Central memory CD8-positive, alpha-beta T cell (primary cell): ENCODE measurements around the gene SPRED2.

Experiments
- ATAC-seq: fragments of 150-1000 bp; cut with Tn5 transposase; replicated peaks from 2 replicates; pipeline ENCODE4 v1.10.0; 2022; ENCODE audit warnings: mild to moderate bottlenecking, moderate FRiP score, moderate number of reproducible peaks; ENCODE audit not compliant: poor library complexity, severe bottlenecking; ENCODE audit errors: extremely low read depth
- DNase-seq, 2 donors: peaks; one replicate each; pipeline ENCODE4 v3.0.0; 2021; ENCODE audit warnings: low spot score in 2 of 2
- H3K27ac Mint-ChIP-seq: one replicate; pipeline ENCODE4 v1.8.0; 2022; ENCODE audit warnings: low read depth, mild to moderate bottlenecking, moderate library complexity, mixed read lengths
- H3K27me3 Mint-ChIP-seq: one replicate; pipeline ENCODE4 v1.8.0; 2022; ENCODE audit warnings: mixed read lengths
- H3K36me3 Mint-ChIP-seq: one replicate; pipeline ENCODE4 v1.8.0; 2022; ENCODE audit warnings: mild to moderate bottlenecking, moderate library complexity, mixed read lengths; ENCODE audit not compliant: insufficient read depth
- H3K4me1 Mint-ChIP-seq: one replicate; pipeline ENCODE4 v1.8.0; 2022; ENCODE audit warnings: mixed read lengths
- H3K4me3 Mint-ChIP-seq: one replicate; pipeline ENCODE4 v1.8.0; 2022; ENCODE audit warnings: mild to moderate bottlenecking, moderate library complexity, mixed read lengths
- H3K9me3 Mint-ChIP-seq: one replicate; pipeline ENCODE4 v1.8.0; 2022; ENCODE audit warnings: mixed read lengths

The SPRED2 gene

DNA sequence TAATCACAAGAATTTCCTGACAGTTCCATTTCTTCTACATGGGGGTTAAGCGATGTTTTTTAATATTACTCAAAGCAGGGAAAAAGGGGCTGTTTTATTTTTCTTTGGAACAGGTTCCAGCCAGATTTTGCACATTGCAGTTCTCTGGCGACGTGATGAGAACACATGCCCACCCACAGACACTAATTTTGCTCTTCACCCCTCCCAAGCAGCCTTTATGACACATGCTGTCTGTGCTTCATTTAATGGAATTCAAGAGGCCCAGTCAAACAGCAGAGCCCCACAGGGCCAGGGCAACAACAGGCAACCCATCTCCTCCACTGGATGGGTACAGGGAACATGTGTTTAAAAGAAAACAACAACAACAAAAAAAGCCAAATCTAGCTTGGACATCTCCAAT lies 70.8 kb downstream of the SPRED2 start:
- Mint-ChIP-seq H3K27ac (peak overlapping the region; percentile 76), H3K36me3 (no peaks in the 10 kb centered on the region), H3K27me3 (no peaks in the 10 kb centered on the region), H3K4me3 (no peak overlapping the region), H3K9me3 (no peaks in the 10 kb centered on the region), H3K4me1 (no peaks in the 10 kb centered on the region)
- DNase-seq (no peak), ATAC-seq (no peak)

DNA sequence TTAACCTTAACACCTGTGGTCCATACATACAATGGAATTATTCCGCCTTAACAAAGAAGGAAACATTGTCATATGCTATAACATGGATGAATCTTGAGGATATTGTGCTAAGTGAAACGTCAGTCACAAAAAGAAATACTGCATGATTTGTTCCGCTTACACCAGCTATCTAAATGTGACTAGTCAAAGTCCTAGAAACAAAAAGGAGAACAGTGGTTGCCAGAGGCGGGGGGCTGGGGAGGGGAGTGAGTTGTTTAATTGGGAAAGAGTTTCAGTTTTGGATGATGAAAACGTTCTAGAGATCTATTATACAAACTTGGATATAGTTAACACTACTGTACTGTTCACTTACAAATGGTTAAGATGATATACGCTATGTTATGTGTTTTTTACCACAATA lies 72.0 kb downstream of the SPRED2 start:
- Mint-ChIP-seq H3K27me3 (no peaks in the 10 kb centered on the region), H3K9me3 (no peaks in the 10 kb centered on the region), H3K4me3 (no peak overlapping the region), H3K4me1 (no peaks in the 10 kb centered on the region), H3K36me3 (no peaks in the 10 kb centered on the region), H3K27ac (no peak overlapping the region)
- ATAC-seq, result no peak
- DNase-seq, result no peak

DNA sequence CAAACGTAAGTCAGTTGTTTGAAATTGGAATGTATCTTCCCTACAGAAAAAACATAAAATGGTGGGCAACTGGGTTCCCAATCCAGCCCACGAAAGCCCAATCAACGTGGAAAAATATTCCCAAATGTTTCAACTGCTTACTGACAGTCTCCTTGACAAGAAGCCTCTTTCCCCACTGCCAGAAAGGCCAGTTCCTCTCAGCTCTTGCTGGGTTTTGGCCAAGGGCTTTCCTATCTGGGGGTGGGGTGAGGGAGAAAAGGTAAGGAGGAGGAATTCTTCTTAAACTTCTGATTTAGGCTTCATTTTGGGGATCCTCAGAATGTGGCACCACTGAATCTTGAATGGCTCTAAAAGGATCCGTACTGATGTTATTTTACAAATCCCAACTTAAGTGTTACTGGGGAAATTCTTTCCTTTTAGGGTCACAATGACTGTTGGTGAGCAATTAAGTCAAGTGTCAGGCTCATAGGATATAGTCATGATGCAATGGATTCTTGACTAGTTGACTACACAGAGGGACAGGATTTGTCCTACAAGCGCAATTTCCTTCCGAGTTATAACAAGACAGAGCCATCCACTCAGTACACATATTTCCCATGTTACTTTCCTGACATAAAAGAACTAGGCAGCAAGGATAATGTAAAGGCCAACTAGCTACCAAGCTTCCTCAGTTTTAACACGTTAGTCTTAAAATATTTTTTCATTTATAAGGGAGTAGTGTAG lies 73.6 kb downstream of the SPRED2 start:
- no peaks in the 10 kb centered on the region for H3K9me3 Mint-ChIP-seq
- no peak overlapping the region for H3K27ac Mint-ChIP-seq
- H3K4me3 Mint-ChIP-seq, result no peak overlapping the region
- no peaks in the 10 kb centered on the region for H3K36me3 Mint-ChIP-seq
- ATAC-seq (no peak), DNase-seq (no peak)
- H3K27me3 Mint-ChIP-seq, result no peaks in the 10 kb centered on the region
- no peaks in the 10 kb centered on the region for H3K4me1 Mint-ChIP-seq

DNA sequence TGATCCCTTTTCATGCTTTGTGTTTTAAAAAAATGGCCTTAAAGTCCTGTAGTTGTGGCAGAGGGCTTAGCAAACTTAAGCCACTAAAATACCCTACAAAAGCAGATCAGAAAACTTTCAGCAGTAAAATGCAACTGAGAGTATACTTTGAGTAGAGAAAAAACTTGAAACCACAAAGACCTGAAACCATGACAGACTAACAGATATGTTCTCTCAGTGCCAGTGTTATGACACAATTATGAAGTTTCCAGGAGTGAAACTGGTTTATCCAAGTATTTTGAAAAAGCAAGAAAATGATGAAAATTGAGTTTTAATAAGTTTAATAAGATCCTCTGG lies 74.5 kb downstream of the SPRED2 start:
- H3K27ac Mint-ChIP-seq, result no peak overlapping the region
- no peak for ATAC-seq
- no peaks in the 10 kb centered on the region for H3K9me3 Mint-ChIP-seq
- no peaks in the 10 kb centered on the region for H3K4me1 Mint-ChIP-seq
- no peaks in the 10 kb centered on the region for H3K27me3 Mint-ChIP-seq
- no peak for DNase-seq
- no peaks in the 10 kb centered on the region for H3K36me3 Mint-ChIP-seq
- no peak overlapping the region for H3K4me3 Mint-ChIP-seq

DNA sequence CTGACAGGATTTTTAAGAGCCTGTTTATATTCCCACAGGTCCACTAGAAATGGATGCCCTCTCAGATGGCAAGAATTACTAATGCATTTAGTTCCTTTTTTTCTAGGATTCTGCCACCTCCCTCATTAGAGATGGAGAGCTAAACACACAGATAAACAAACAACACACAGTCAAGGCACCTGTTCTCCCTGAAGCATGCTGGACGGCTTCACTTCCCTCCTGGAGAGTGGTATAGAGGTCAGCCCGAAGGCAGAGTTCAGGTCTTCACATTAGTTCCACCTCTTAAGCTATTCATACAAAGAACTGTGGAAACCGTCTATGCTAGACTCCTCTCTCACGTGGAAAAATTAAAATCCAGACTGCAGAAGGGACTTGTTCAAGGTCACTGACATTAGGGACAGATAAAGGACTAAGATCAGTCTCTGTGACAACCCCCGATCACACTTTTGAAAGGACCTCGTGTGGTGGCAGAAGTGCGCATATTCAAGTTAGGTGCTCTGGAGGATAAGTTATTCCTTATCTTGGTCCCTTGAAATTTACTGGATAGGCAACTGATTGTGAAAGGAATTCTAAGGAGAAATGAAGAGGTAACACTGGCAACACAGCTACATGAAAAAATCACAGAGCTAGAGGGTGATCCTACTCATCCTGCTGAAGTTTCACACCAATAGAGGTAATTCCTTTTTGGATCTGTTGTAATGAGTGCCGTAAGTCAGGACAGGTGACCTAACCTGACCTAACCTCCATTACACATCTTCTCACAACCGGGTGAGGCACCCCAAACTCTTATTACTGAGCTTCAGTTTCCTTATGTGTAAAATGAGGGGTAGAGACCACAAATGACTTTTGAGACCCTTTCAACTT lies 75.1 kb downstream of the SPRED2 start:
- H3K36me3 Mint-ChIP-seq, result no peaks in the 10 kb centered on the region
- H3K27me3 Mint-ChIP-seq, result no peaks in the 10 kb centered on the region
- ATAC-seq (no peak), DNase-seq (no peak)
- H3K9me3 Mint-ChIP-seq, result no peaks in the 10 kb centered on the region
- no peak overlapping the region for H3K4me3 Mint-ChIP-seq
- H3K4me1 Mint-ChIP-seq, result no peaks in the 10 kb centered on the region
- no peak overlapping the region for H3K27ac Mint-ChIP-seq

DNA sequence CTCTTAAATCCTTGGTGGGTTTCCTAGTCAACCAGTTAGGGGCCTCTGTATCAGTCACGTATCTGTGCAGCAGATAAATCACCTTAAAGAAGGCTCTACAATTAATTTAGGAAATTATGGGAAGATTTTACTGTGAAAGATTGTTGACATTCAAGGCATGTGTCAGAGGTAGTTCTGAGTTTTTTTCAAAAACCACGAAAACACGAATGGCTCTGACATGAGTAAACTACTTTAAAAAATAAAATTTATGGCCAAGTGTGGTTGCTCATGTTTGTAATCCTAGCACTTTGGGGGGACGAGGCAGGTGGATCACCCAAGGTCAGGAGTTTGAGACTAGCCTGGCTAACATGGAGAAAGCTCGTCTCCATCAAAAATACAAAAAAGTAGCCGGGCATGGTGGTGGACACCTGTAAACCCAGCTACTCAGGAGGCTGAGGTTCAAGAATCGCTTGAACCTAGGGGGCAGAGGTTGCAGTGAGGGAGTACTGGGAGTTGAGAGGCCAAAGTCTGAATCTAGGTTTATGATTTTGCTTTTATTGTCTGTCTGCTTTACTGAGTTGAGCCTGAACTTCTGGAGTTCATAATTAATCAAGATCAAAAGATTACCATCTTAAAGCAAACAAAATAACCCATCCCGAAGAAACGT lies 77.1 kb downstream of the SPRED2 start:
- H3K27ac Mint-ChIP-seq, result no peak overlapping the region
- ATAC-seq, result no peak
- DNase-seq, result no peak
- H3K4me1 Mint-ChIP-seq, result no peaks in the 10 kb centered on the region
- no peaks in the 10 kb centered on the region for H3K36me3 Mint-ChIP-seq
- H3K4me3 Mint-ChIP-seq, result no peak overlapping the region
- no peaks in the 10 kb centered on the region for H3K27me3 Mint-ChIP-seq
- no peaks in the 10 kb centered on the region for H3K9me3 Mint-ChIP-seq

DNA sequence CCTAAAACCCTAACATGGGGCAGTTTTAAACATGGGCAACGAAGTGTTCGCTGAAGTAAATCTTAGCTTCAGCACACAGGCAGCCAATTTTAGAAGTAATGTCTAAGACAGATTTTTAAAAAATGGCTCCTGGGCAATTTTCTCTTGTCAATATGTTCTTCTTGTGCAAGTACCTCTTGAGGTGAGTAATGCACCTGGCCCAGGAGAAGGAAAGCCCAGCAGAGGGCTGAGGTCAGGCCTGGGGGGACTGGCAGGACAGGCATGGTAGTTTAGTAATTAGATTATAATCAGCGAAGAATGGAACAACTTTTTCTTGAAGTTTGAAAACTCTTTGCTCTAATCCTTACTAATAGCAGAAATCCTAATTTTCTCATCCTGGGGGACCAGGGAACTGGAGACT lies 77.6 kb downstream of the SPRED2 start:
- Mint-ChIP-seq H3K9me3 (no peaks in the 10 kb centered on the region), H3K4me1 (no peaks in the 10 kb centered on the region), H3K36me3 (no peaks in the 10 kb centered on the region), H3K4me3 (no peak overlapping the region), H3K27ac (no peak overlapping the region), H3K27me3 (no peaks in the 10 kb centered on the region)
- DNase-seq (no peak), ATAC-seq (no peak)

DNA sequence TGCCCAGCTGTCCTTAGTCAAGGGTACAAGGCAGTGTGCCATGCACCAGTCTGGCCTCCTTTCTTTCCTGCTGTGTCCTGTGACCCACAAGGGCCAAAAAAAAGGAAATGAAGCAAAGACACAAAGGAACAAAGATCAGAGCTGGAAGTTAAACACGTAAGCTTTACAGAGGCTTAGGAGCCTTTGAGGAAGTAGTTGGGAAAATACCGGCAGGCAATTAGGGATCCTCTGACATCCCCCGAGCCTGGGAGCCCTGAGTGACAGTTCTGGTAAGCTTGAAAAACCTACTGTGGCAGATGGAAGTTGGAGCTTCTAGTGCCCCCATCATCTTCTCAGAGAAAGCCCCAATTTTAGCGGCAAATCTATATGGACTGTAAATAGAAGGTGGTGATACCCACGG lies 78.5 kb downstream of the SPRED2 start:
- ATAC-seq (no peak), DNase-seq (no peak)
- Mint-ChIP-seq H3K4me1 (no peaks in the 10 kb centered on the region), H3K27me3 (no peaks in the 10 kb centered on the region), H3K36me3 (no peaks in the 10 kb centered on the region), H3K9me3 (no peaks in the 10 kb centered on the region), H3K4me3 (no peak overlapping the region), H3K27ac (no peak overlapping the region)

DNA sequence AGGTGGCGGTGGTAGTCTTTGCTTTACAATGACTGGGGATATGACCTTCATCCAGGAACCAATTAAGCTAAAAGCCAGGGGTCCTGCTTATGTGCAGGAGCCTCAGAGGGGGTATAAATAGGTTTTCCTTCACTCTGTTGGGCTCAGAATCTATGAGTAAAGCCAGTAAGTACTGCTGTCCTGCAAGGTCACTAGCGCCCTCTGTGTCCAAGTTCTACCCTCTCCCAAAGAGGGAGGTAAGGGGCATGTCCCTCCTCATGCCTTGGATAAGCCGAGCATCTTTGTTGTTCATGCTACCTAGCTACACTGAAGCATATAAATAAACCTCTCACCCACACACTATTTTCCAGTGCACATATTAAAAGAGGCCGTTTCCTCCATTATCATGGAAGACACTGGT lies 79.4 kb downstream of the SPRED2 start:
- Mint-ChIP-seq H3K27ac (no peak overlapping the region), H3K4me1 (no peaks in the 10 kb centered on the region), H3K4me3 (no peak overlapping the region), H3K36me3 (no peaks in the 10 kb centered on the region), H3K27me3 (no peaks in the 10 kb centered on the region), H3K9me3 (no peaks in the 10 kb centered on the region)
- DNase-seq, result no peak
- no peak for ATAC-seq

DNA sequence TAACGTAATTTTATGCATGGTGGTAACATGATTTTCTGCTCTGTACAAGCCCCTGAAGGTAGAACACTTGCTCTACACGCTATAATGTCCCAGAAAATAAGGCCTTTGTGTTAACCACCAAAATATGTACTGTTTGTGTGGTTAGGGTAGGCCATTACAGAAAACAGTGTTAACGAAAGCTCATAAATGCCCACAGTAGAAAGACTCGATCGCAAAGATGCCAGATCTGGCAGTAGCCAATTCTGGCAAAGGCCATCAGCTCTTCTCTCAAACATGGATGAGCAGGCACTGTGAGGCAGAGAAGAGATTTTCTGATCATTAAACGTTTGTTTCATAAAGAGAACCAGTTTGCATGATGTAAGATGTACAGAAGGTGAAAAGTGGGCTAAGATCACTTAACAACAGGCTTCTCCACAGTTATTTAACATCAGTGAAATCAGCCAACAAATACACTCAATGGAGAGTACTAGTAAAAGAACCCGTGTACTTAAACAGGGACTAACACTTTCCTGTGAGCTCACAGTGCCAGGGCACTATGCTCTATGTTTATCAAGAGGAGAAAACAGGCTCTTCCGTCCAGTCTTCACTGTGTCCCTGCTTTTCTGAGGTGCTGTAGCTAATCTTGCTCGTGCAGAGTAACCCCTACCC lies 80.3 kb downstream of the SPRED2 start:
- DNase-seq (no peak), ATAC-seq (no peak)
- no peaks in the 10 kb centered on the region for H3K9me3 Mint-ChIP-seq
- no peaks in the 10 kb centered on the region for H3K27me3 Mint-ChIP-seq
- no peak overlapping the region for H3K27ac Mint-ChIP-seq
- H3K36me3 Mint-ChIP-seq, result no peaks in the 10 kb centered on the region
- H3K4me1 Mint-ChIP-seq, result no peaks in the 10 kb centered on the region
- no peak overlapping the region for H3K4me3 Mint-ChIP-seq

DNA sequence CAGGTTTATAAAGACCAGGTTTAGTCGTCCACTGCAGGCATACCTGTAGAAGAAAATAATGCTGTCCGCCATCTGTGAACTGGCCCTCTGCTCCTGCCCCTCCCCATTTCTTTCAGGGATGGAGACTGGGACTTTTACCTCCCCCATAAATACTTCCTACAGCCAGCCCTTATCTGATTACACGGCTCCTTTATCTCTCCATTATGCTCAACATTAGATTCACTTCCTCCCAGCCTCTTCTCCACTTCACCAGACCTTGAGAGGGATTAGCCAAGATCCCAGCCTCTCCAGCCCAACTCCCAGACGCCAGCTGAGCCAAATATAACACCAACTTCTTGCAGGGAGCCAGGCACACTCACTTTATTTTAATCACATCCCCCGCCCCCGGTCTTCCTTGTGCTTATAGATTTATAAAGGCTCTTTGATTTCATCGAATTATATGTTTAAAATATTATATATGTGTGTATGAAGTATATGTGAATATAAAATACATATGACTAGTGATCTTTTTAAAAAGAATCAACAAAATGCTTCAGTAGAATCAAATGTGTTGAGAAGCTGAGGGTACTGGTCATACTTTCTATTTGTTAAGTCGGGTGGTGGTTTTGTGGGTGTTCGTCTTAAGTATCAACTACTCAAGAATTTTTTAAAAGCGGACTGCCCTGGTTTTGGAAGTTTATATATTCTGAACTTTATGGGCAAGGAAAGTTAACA lies 81.0 kb downstream of the SPRED2 start:
- ATAC-seq (no peak), DNase-seq (no peak)
- Mint-ChIP-seq H3K9me3 (no peaks in the 10 kb centered on the region), H3K4me1 (no peaks in the 10 kb centered on the region), H3K36me3 (peaks cover under 1% of the 10 kb centered on the region), H3K27ac (no peak overlapping the region), H3K4me3 (no peak overlapping the region), H3K27me3 (no peaks in the 10 kb centered on the region)

DNA sequence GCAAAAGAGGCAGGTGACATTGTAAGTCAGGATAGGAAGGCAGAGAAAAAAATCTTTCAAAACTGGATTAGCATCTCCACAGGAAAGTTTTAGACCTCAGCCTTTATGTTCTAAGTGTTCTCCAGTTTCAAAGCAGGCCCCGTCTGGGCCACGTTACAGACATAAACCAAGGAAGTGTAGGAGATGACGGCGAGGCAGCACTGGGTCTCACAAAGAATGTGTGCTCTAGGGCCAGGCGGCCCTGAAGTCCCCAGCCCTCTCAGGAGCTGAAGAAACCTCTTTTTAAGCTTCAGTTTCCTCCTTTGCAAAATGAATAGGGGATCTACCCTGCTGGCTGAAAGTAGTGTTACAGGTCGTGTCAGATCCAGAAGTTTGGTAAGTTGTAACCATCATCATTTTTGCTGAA lies 81.7 kb downstream of the SPRED2 start:
- no peak for ATAC-seq

More for the DNA sequence above, 81.7 kb downstream of the SPRED2 start:
- no peak overlapping the region for H3K27ac Mint-ChIP-seq
- H3K4me3 Mint-ChIP-seq, result no peak overlapping the region
- DNase-seq, result no peak
- peaks cover 3% of the 10 kb centered on the region for H3K36me3 Mint-ChIP-seq
- no peaks in the 10 kb centered on the region for H3K9me3 Mint-ChIP-seq
- no peaks in the 10 kb centered on the region for H3K27me3 Mint-ChIP-seq
- H3K4me1 Mint-ChIP-seq, result no peaks in the 10 kb centered on the region
